Activated naive CD8-positive, alpha-beta T cell (primary cell): ENCODE measurements around the gene MCOLN1.
A peak's percentile ranks its signal among the peaks of the same experiment; 100 is the strongest.

Source experiments
- H3K27ac Mint-ChIP-seq: one replicate; pipeline ENCODE4 v1.8.0; 2021; ENCODE audit warnings: mixed read lengths
- H3K27me3 Mint-ChIP-seq: one replicate; pipeline ENCODE4 v1.8.0; 2021; ENCODE audit warnings: mixed read lengths
- H3K36me3 Mint-ChIP-seq: one replicate; pipeline ENCODE4 v1.8.0; 2021; ENCODE audit warnings: mixed read lengths
- H3K4me1 Mint-ChIP-seq: one replicate; pipeline ENCODE4 v1.8.0; 2021; ENCODE audit warnings: low read depth, mixed read lengths
- H3K4me3 Mint-ChIP-seq: one replicate; pipeline ENCODE4 v1.8.0; 2021; ENCODE audit warnings: mild to moderate bottlenecking, mixed read lengths
- H3K9me3 Mint-ChIP-seq: one replicate; pipeline ENCODE4 v1.8.0; 2021; ENCODE audit warnings: low read depth, mixed read lengths

MCOLN1 gene

GRCh38 chr19:7540761-7541474 is 18.5 kb downstream of the MCOLN1 start:
- Mint-ChIP-seq H3K27ac (no peak overlapping the region), H3K36me3 (peaks cover 5% of the 10 kb centered on the region), H3K4me3 (no peak overlapping the region), H3K9me3 (no peaks in the 10 kb centered on the region), H3K4me1 (peaks cover 15% of the 10 kb centered on the region), H3K27me3 (no peaks in the 10 kb centered on the region)

DNA sequence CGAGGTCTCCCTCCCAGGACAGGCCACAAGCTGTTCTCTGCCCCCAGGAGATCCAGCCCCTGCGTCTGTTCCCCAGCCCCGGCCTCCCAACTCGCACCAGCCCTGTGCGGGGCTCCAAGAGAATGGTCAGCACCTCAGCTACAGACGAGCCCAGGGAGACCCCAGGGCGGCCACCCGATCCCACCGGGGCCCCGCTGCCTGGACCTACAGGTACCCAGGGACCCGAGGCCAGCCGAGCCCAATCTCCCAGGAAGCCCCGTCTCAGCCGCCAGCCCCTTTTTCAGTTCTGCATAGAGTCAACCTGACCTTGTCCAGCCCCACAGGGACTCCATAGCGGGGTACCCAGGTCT is 19.0 kb downstream of the MCOLN1 start:
- Mint-ChIP-seq H3K4me3 (no peak overlapping the region), H3K27me3 (no peaks in the 10 kb centered on the region), H3K9me3 (no peaks in the 10 kb centered on the region), H3K27ac (no peak overlapping the region), H3K4me1 (peaks cover 15% of the 10 kb centered on the region), H3K36me3 (peaks cover 7% of the 10 kb centered on the region)

DNA sequence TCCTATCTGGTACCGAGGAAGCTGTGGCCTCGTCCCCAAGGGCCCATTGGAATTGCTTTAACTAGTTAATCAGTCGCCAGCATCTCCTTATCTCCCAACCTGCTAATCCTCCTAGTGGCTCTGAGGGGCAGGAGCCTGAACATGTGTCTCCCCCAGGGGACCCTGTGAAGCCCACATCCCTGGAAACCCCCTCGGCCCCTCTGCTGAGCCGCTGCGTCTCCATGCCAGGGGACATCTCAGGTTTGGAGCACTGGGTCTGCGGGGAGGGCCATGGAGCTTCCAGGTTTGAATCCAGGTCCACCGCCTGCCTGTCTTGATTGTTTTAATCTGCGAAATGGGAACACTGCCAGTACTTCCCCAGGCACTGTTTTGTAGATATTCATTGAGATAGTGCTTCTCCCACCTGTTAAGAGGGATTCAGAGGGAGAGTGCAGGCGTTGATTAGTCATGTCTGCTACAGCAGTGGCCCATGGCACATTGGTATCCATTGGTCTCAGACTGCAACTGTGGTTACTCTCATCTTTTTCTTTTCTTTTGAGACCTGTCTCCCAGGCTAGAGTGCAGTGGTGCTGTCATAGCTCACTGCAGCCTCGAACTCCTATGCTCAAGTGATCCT is 19.5 kb downstream of the MCOLN1 start:
- Mint-ChIP-seq H3K27ac (no peak overlapping the region), H3K4me3 (no peak overlapping the region), H3K36me3 (peaks cover 7% of the 10 kb centered on the region), H3K27me3 (no peaks in the 10 kb centered on the region), H3K4me1 (peaks cover 12% of the 10 kb centered on the region), H3K9me3 (no peaks in the 10 kb centered on the region)

DNA sequence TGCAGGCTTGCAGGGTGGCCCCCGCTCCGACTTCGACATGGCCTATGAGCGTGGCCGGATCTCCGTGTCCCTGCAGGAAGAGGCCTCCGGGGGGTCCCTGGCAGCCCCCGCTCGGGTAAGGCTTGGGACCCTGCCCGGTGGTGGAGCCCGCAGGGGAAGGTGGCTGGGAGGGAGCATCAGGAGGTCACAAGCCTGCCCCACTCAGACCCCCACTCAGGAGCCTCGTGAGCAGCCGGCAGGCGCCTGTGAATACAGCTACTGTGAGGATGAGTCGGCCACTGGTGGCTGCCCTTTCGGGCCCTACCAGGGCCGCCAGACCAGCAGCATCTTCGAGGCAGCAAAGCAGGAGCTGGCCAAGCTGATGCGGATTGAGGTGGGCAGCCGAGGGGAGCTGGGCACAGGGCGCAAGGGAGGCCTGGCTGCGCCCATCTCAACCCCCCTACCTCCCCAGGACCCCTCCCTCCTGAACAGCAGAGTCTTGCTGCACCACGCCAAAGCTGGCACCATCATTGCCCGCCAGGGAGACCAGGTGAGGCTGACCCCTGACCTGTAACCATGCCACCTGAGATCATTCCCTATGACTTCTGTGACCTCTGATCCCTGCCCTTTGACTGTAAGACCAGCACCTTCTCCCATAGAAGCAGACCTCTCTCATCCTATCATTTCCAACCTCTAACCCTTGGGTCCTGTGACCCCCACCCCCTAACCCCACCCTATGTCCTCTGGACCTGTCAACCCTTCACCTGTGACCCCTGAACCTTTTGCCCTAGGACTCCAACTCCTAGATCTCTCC is 20.3 kb downstream of the MCOLN1 start:
- Mint-ChIP-seq H3K9me3 (no peaks in the 10 kb centered on the region), H3K4me3 (no peak overlapping the region)

DNA sequence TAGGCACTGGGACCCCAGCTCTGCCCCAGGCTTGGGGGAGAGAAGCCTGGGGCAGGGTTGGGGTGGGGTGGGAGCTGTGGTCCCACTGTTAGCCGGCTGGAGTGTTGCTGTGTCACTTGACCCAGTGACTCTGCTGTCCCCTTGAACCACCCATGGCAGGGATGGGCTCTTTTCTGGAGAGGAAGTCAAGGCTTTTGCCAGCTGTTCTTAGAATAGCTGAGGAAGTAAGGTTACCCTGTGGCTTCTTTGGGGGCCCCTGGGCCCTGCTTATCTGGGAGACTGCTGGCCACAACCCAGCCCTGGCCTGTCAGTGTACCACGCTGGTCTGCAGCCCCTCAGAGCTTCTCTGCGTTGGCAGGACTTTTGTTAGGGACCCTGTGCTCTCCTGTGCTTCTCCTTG is 22.2 kb downstream of the MCOLN1 start:
- Mint-ChIP-seq H3K4me3 (no peak overlapping the region), H3K27ac (no peak overlapping the region), H3K4me1 (peaks cover 13% of the 10 kb centered on the region), H3K27me3 (no peaks in the 10 kb centered on the region), H3K9me3 (no peaks in the 10 kb centered on the region), H3K36me3 (peaks cover 5% of the 10 kb centered on the region)

More for the DNA sequence above, 20.3 kb downstream of the MCOLN1 start:
- Mint-ChIP-seq H3K27ac (no peak overlapping the region), H3K36me3 (peaks cover 5% of the 10 kb centered on the region), H3K4me1 (peaks cover 13% of the 10 kb centered on the region), H3K27me3 (no peaks in the 10 kb centered on the region)

GRCh38 chr19:7545300-7545699 is 22.9 kb downstream of the MCOLN1 start:
- no peaks in the 10 kb centered on the region for H3K9me3 Mint-ChIP-seq
- H3K4me3 Mint-ChIP-seq: no peak overlapping the region
- peaks cover 13% of the 10 kb centered on the region for H3K4me1 Mint-ChIP-seq
- no peak overlapping the region for H3K27ac Mint-ChIP-seq
- peaks cover 4% of the 10 kb centered on the region for H3K36me3 Mint-ChIP-seq
- no peaks in the 10 kb centered on the region for H3K27me3 Mint-ChIP-seq

- Mint-ChIP-seq H3K27ac (peak overlapping the region; percentile 82), H3K4me3 (no peak overlapping the region), H3K36me3 (peaks cover 3% of the 10 kb centered on the region), H3K4me1 (peaks cover 13% of the 10 kb centered on the region), H3K9me3 (no peaks in the 10 kb centered on the region), H3K27me3 (no peaks in the 10 kb centered on the region)
These were observed 23.5 kb downstream of the MCOLN1 start for GRCh38 chr19:7545904-7546303.

GRCh38 chr19:7547159-7547558 is 24.7 kb downstream of the MCOLN1 start:
- peak overlapping the region; percentile 10 for H3K27ac Mint-ChIP-seq
- H3K27me3 Mint-ChIP-seq: no peaks in the 10 kb centered on the region
- no peak overlapping the region for H3K4me3 Mint-ChIP-seq
- H3K36me3 Mint-ChIP-seq: peaks cover 3% of the 10 kb centered on the region
- H3K4me1 Mint-ChIP-seq: peaks cover 16% of the 10 kb centered on the region
- no peaks in the 10 kb centered on the region for H3K9me3 Mint-ChIP-seq

DNA sequence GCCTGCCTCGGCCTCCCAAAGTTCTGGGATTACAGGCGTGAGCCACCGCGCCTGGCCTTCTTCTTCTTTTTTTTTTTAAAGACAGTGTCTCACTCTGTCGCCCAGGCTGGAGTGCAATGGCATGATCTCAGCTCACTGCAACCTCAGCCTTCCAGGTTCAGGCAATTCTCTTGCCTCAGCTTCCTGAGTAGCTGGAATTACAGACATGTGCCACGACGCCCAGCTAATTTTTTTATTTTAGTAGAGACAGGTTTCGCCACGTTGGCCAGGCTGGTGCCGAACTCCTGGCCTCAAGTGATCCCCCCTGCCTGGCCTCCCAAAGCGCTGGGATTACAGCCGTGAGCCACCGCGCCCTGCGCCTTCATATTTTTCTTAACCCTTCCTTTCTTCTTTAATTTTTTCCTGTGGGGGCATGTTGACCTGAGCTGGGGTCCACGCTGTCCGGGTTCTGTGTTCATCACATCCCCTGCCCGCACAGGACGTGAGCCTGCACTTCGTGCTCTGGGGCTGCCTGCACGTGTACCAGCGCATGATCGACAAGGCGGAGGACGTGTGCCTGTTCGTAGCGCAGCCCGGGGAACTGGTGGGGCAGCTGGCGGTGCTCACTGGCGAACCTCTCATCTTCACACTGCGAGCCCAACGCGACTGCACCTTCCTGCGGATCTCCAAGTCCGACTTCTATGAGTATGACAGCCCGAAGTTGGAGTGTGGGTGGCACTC is 27.2 kb downstream of the MCOLN1 start:
- peaks cover 3% of the 10 kb centered on the region for H3K36me3 Mint-ChIP-seq
- H3K4me1 Mint-ChIP-seq: peaks cover 13% of the 10 kb centered on the region
- H3K4me3 Mint-ChIP-seq: no peak overlapping the region
- H3K9me3 Mint-ChIP-seq: no peaks in the 10 kb centered on the region
- H3K27me3 Mint-ChIP-seq: no peaks in the 10 kb centered on the region
- H3K27ac Mint-ChIP-seq: no peak overlapping the region

GRCh38 chr19:7550169-7550770 is 27.8 kb downstream of the MCOLN1 start:
- no peaks in the 10 kb centered on the region for H3K27me3 Mint-ChIP-seq
- no peak overlapping the region for H3K27ac Mint-ChIP-seq
- peaks cover 3% of the 10 kb centered on the region for H3K36me3 Mint-ChIP-seq
- H3K4me3 Mint-ChIP-seq: no peak overlapping the region
- H3K9me3 Mint-ChIP-seq: no peaks in the 10 kb centered on the region
- peaks cover 13% of the 10 kb centered on the region for H3K4me1 Mint-ChIP-seq

DNA sequence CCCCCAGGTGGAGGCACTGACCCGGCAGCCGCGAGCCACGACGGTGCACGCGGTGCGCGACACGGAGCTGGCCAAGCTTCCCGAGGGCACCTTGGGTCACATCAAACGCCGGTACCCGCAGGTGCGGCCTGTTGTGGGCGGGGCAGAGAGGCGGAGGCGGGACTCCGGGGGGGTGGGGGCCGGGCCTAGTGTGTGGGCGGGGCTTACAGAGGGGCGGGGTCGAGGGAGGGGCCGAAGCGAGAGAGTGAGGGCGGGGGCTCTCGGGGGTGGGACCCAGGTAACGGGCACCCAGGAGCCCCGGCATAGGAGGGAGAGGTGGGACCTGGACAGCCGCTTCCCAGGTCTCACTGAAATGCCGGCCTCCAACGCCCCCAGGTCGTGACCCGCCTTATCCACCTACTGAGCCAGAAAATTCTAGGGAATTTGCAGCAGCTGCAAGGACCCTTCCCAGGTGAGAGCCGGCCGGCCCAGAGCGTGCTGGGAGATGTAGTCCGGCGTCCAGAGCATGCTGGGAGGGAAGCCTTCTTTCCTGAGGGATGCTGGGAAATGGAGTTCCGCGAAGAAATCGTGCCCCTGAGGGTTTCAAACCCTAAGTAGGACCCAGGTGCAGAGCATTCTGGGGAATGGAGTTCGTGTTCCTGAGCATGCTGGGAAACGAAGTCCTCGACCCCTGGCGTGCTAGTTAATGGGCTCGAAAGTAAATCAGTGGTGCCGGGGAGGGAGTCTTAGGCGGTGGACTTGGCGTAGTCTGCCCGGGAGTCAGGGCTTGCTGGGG is 28.8 kb downstream of the MCOLN1 start:
- Mint-ChIP-seq H3K27ac (no peak overlapping the region), H3K4me1 (peaks cover 9% of the 10 kb centered on the region), H3K36me3 (no peaks in the 10 kb centered on the region), H3K9me3 (no peaks in the 10 kb centered on the region), H3K27me3 (no peaks in the 10 kb centered on the region), H3K4me3 (no peak overlapping the region)

- Mint-ChIP-seq H3K4me3 (no peak overlapping the region), H3K4me1 (peaks cover 5% of the 10 kb centered on the region), H3K27ac (no peak overlapping the region), H3K27me3 (no peaks in the 10 kb centered on the region), H3K9me3 (no peaks in the 10 kb centered on the region), H3K36me3 (peaks cover under 1% of the 10 kb centered on the region)
These were observed 30.4 kb downstream of the MCOLN1 start for GRCh38 chr19:7552781-7553180.

GRCh38 chr19:7554565-7554964 is 32.1 kb downstream of the MCOLN1 start:
- Mint-ChIP-seq H3K27ac (no peak overlapping the region), H3K27me3 (no peaks in the 10 kb centered on the region), H3K4me1 (peaks cover 5% of the 10 kb centered on the region), H3K4me3 (no peak overlapping the region), H3K9me3 (no peaks in the 10 kb centered on the region), H3K36me3 (peaks cover 7% of the 10 kb centered on the region)
